HCT116 (cell line): Measurements from ENCODE around the gene DIS3L2. TPM values are rescaled to one million over a fixed set of nuclear protein-coding genes. Genes with fewer than 3 reads are reported as not detected.

ENCODE experiments used
- ATAC-seq: fragments of 200-7000 bp; cut with Tn5 transposase; 2 replicates; pipeline ENCODE4 v1.9.1; 2020; ENCODE audit warnings: mild to moderate bottlenecking, moderate library complexity
- BruUV-seq: library from RNA; stranded (reverse); fragments of 400-500 nt; replicated peaks from 2 replicates; lab custom pipeline; 2021; lab: Mats Ljungman, UMichigan
- CTCF ChIA-PET: fragments of 300-600 bp; sonication (Branson Sonifier 250); formaldehyde crosslinking; loops from one replicate; lab custom pipeline; 2021; ENCODE audit warnings: antibody characterized with exemption; lab: Charles Lee
- POLR2A ChIA-PET: fragments of 300-600, 350-600 bp; sonication (Branson Sonifier 250); formaldehyde crosslinking; loops from one replicate; lab custom pipeline; 2021; ENCODE audit warnings: antibody characterized with exemption; lab: Charles Lee
- RAD21 ChIA-PET, 2 experiments: fragments of 300-600 bp; sonication (Branson Sonifier 250); formaldehyde crosslinking; loops; one replicate each; lab custom pipeline; 2023; ENCODE audit warnings: low total read pairs in 2 of 2; ENCODE audit not compliant: uncharacterized antibody in 2 of 2, unreplicated experiment in 2 of 2, low non-redundant PET in 1 of 2; lab: Charles Lee
- DNase-seq: peaks from one replicate; pipeline ENCODE4 v3.0.0-alpha.2; 2010; ENCODE audit warnings: low read depth, low spot score
- H2AFZ ChIP-seq: fragments of 200-600 bp; shearing (Covaris generic), sonication (generic); 2 replicates; pipeline ENCODE4 v1.6.1; 2017; ENCODE audit warnings: low read depth, mixed run types, mixed read lengths, antibody characterized with exemption, low read length; ENCODE audit not compliant: poor library complexity, severe bottlenecking
- H3K27ac ChIP-seq: 2 replicates; pipeline ENCODE4 v1.5.1; 2012; ENCODE audit warnings: low read depth, low read length
- H3K27me3 ChIP-seq: fragments of 200-600 bp; sonication (generic); 2 replicates; pipeline ENCODE4 v1.6.1; 2016; ENCODE audit warnings: mixed run types, low read length, mixed read lengths; ENCODE audit not compliant: insufficient read depth
- H3K36me3 ChIP-seq, 2 experiments: fragments of 200-500 bp in 1 of 2; fragments of 200-600 bp in 1 of 2; sonication (Bioruptor generic) in 1 of 2; sonication (generic) in 1 of 2; 2 replicates each; pipeline versions ENCODE4 v1.5.1 to v1.6.1; 2014 to 2016; ENCODE audit warnings: low read length in 2 of 2, inconsistent platforms in 1 of 2, mixed read lengths in 1 of 2, mixed run types in 1 of 2; ENCODE audit not compliant: insufficient read depth in 2 of 2, control insufficient read depth in 1 of 2
- H3K4me1 ChIP-seq, 2 experiments: fragments of 200-600 bp in 1 of 2; sonication (generic) in 1 of 2; 2 replicates each; pipeline versions ENCODE4 v1.5.1 to v1.6.1; 2012 to 2017; ENCODE audit warnings: low read length in 2 of 2, inconsistent platforms in 1 of 2, mild to moderate bottlenecking in 1 of 2, mixed read lengths in 1 of 2, mixed run types in 1 of 2, moderate library complexity in 1 of 2; ENCODE audit not compliant: insufficient read depth in 2 of 2, control insufficient read depth in 1 of 2
- H3K4me2 ChIP-seq: fragments of 200-600 bp; sonication (generic); 2 replicates; pipeline ENCODE4 v1.6.1; 2017; ENCODE audit warnings: mixed run types, low read length, mixed read lengths
- H3K4me3 ChIP-seq, 2 experiments: fragments of 200-600 bp in 1 of 2; sonication (generic) in 1 of 2; replicated peaks in 1 of 2; 2 replicates each; pipeline ENCODE4 v1.5.1; 2011 to 2016; ENCODE audit warnings: low read length in 2 of 2, control low read depth in 1 of 2, low read depth in 1 of 2, mild to moderate bottlenecking in 1 of 2, mixed read lengths in 1 of 2, mixed run types in 1 of 2
- H3K79me2 ChIP-seq: fragments of 200-600 bp; sonication (generic); 2 replicates; pipeline ENCODE4 v1.6.1; 2017; ENCODE audit warnings: mild to moderate bottlenecking, mixed run types, low read length, moderate library complexity, mixed read lengths; ENCODE audit not compliant: insufficient read depth
- H3K9ac ChIP-seq: fragments of 200-600 bp; sonication (generic); 2 replicates; pipeline ENCODE4 v1.6.1; 2016; ENCODE audit warnings: low read length, mixed read lengths
- H3K9me2 ChIP-seq: fragments of 200-600 bp; sonication (generic), shearing (Covaris generic); 2 replicates; pipeline ENCODE4 v1.6.1; 2017; ENCODE audit warnings: mixed run types, mild to moderate bottlenecking, moderate library complexity; ENCODE audit not compliant: insufficient read depth
- H3K9me3 ChIP-seq, 2 experiments: fragments of 200-500 bp in 1 of 2; fragments of 200-600 bp in 1 of 2; sonication (Bioruptor generic) in 1 of 2; sonication (generic) in 1 of 2; 2 replicates each; pipeline ENCODE4 v1.6.1; 2014 to 2017; ENCODE audit warnings: low read length in 2 of 2, mixed read lengths in 2 of 2, inconsistent platforms in 1 of 2, low read depth in 1 of 2, mild to moderate bottlenecking in 1 of 2, mixed run types in 1 of 2, moderate library complexity in 1 of 2; ENCODE audit not compliant: control insufficient read depth in 1 of 2, insufficient read depth in 1 of 2
- H4K20me1 ChIP-seq: fragments of 200-600 bp; sonication (generic), shearing (Covaris generic); 2 replicates; pipeline ENCODE4 v1.6.1; 2017; ENCODE audit warnings: mixed run types, mild to moderate bottlenecking, moderate library complexity; ENCODE audit not compliant: insufficient read depth
- CBX3 ChIP-seq: IDR thresholded peaks from 2 replicates; pipeline ENCODE4 v1.6.1; 2012; ENCODE audit warnings: low read depth
- CEBPB ChIP-seq: IDR thresholded peaks from 2 replicates; pipeline ENCODE4 v1.6.1; 2012; ENCODE audit warnings: low read depth
- ELF1 ChIP-seq: IDR thresholded peaks from 2 replicates; pipeline ENCODE4 v1.6.1; 2012; ENCODE audit warnings: low read depth, borderline replicate concordance
- EZH2phosphoT487 ChIP-seq: fragments of 200-600 bp; IDR thresholded peaks from 2 replicates; pipeline ENCODE4 v1.6.1; 2018; ENCODE audit warnings: antibody characterized with exemption, borderline replicate concordance
- FOSL1 ChIP-seq: IDR thresholded peaks from 2 replicates; pipeline ENCODE4 v1.6.1; 2012; ENCODE audit warnings: low read depth
- JUND ChIP-seq: IDR thresholded peaks from 2 replicates; pipeline ENCODE4 v1.6.1; 2012
- POLR2AphosphoS5 ChIP-seq: IDR thresholded peaks from 2 replicates; pipeline ENCODE4 v1.6.1; 2011; ENCODE audit warnings: mild to moderate bottlenecking, low read depth, low read length, moderate library complexity
- REST ChIP-seq: IDR thresholded peaks from 2 replicates; pipeline ENCODE4 v1.6.1; 2012; ENCODE audit warnings: low read depth
- SP1 ChIP-seq: IDR thresholded peaks from 2 replicates; pipeline ENCODE4 v1.6.1; 2012; ENCODE audit warnings: low read depth
- SRF ChIP-seq: IDR thresholded peaks from 2 replicates; pipeline ENCODE4 v1.6.1; 2012; ENCODE audit warnings: low read depth
- TCF7L2 ChIP-seq: IDR thresholded peaks from 2 replicates; pipeline ENCODE4 v1.7.0; 2011; ENCODE audit warnings: borderline replicate concordance, inconsistent platforms; ENCODE audit not compliant: insufficient read depth, insufficient read length; ENCODE audit errors: extremely low read depth
- YY1 ChIP-seq: IDR thresholded peaks from 2 replicates; pipeline ENCODE4 v1.6.1; 2011; ENCODE audit warnings: low read length, low read depth, moderate library complexity, mild to moderate bottlenecking; ENCODE audit not compliant: insufficient replicate concordance; ENCODE audit errors: extremely low read depth
- ZNF274 ChIP-seq: fragments of 200-500 bp; sonication (Bioruptor generic); IDR thresholded peaks from 2 replicates; pipeline ENCODE4 v1.6.1; 2014; ENCODE audit warnings: mild to moderate bottlenecking, low read depth, low read length, inconsistent platforms
- intact Hi-C: fragments of 100-400 bp; cut with micrococcal nuclease; formaldehyde crosslinking; loops from 2 replicates; pipeline ENCODE4 v1.10.0; 2022
- total RNA-seq: library from RNA; stranded (reverse); gene quantifications from one replicate; pipeline ENCODE4 v1.2.1, GENCODE V29; 2021; ENCODE audit not compliant: unreplicated experiment
- TF ChIP-seq, protein P1 (sequence below): IDR thresholded peaks from 2 replicates; pipeline ENCODE4 v1.6.1; 2012
- TF ChIP-seq, protein P2 (sequence below): IDR thresholded peaks from 2 replicates; pipeline ENCODE4 v1.6.1; 2011; ENCODE audit warnings: mild to moderate bottlenecking, low read length, moderate library complexity; ENCODE audit not compliant: insufficient replicate concordance; ENCODE audit errors: extremely low read depth
- TF ChIP-seq, protein P3 (sequence below): IDR thresholded peaks from 2 replicates; pipeline ENCODE4 v1.6.1; 2012

The DIS3L2 gene
- total RNA-seq, 1 experiment from 2014 or later: 42.5 TPM

- Histone ChIP-seq H3K4me1 (no peaks in the 10 kb centered on the region), H3K79me2 (no peaks in the 10 kb centered on the region), H3K9me3 (no peaks in the 10 kb centered on the region), H4K20me1 (no peaks in the 10 kb centered on the region), H2AFZ (no peak overlapping the region), H3K4me3 (no peak overlapping the region), H3K4me2 (no peak overlapping the region), H3K9me2 (no peaks in the 10 kb centered on the region), H3K9ac (no peak overlapping the region), H3K36me3 (no peaks in the 10 kb centered on the region), H3K27me3 (no peaks in the 10 kb centered on the region), H3K27ac (no peak overlapping the region)
- no peak for TF ChIP-seq ELF1
- DNase-seq: no peak
- ChIA-PET POLR2A (no interaction called here), CTCF (no interaction called here), RAD21 (no interaction called here)
- intact Hi-C loops: no loop called here
- no TSS peak for BruUV-seq
- no peak for ATAC-seq
These were observed 325.8 kb downstream of the DIS3L2 start for GRCh38 chr2:232287316-232287715.

DNA sequence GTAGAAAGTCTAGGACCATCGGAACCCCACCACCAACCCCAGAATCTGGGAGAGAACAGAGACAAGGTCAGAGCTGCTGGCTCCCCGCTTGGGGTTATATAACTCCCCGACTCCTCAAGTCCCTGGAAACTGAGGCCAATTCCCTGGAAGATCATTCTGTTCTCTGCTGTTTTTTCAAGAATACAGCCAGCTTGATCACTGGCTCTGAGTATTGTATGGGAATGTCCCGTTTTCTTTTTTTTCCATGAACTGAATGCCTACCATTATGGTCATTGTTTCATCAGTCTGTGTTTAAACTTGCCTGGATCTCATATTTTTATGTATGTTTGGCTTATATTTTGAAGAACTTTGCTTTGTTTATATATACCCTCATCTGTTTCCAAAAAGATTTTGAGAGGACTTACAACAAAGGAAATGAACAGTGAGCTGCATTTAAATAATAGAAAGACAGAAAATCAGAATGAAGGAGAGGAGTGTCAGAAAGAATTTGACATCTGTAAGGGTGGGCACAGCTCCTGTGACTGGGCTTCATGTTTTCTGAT lies 327.0 kb downstream of the DIS3L2 start:
- CTCF ChIA-PET: no interaction called here
- no peaks in the 10 kb centered on the region for H3K79me2 ChIP-seq
- no peaks in the 10 kb centered on the region for H3K4me1 ChIP-seq
- no peak overlapping the region for H3K4me2 ChIP-seq
- no peak overlapping the region for H3K27ac ChIP-seq
- no peaks in the 10 kb centered on the region for H3K9me2 ChIP-seq
- TF ChIP-seq POLR2AphosphoS5: no peak
- no peak for TF ChIP-seq EZH2phosphoT487
- TF ChIP-seq CEBPB: no peak
- no peak for TF ChIP-seq REST
- no peak for TF ChIP-seq ZNF274
- TF ChIP-seq, protein P1, sequence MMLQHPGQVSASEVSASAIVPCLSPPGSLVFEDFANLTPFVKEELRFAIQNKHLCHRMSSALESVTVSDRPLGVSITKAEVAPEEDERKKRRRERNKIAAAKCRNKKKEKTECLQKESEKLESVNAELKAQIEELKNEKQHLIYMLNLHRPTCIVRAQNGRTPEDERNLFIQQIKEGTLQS: no peak
- TF ChIP-seq, protein P2, sequence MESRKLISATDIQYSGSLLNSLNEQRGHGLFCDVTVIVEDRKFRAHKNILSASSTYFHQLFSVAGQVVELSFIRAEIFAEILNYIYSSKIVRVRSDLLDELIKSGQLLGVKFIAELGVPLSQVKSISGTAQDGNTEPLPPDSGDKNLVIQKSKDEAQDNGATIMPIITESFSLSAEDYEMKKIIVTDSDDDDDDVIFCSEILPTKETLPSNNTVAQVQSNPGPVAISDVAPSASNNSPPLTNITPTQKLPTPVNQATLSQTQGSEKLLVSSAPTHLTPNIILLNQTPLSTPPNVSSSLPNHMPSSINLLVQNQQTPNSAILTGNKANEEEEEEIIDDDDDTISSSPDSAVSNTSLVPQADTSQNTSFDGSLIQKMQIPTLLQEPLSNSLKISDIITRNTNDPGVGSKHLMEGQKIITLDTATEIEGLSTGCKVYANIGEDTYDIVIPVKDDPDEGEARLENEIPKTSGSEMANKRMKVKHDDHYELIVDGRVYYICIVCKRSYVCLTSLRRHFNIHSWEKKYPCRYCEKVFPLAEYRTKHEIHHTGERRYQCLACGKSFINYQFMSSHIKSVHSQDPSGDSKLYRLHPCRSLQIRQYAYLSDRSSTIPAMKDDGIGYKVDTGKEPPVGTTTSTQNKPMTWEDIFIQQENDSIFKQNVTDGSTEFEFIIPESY: no peak
- no peak for TF ChIP-seq JUND
- no peak for TF ChIP-seq CBX3
- no peak for TF ChIP-seq TCF7L2
- TF ChIP-seq, protein P3, sequence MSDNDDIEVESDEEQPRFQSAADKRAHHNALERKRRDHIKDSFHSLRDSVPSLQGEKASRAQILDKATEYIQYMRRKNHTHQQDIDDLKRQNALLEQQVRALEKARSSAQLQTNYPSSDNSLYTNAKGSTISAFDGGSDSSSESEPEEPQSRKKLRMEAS: no peak
- TF ChIP-seq SRF: no peak
- TF ChIP-seq YY1: no peak
- TF ChIP-seq FOSL1: no peak
- TF ChIP-seq SP1: no peak
- TF ChIP-seq, all 23 proteins: peak for 0
- ATAC-seq (no peak), DNase-seq (no peak)
- no peaks in the 10 kb centered on the region for H3K36me3 ChIP-seq
- RAD21 ChIA-PET: no interaction called here
- intact Hi-C loops: no loop called here
- no peaks in the 10 kb centered on the region for H4K20me1 ChIP-seq
- H3K9ac ChIP-seq: no peak overlapping the region
- POLR2A ChIA-PET: no interaction called here
- no peaks in the 10 kb centered on the region for H3K9me3 ChIP-seq
- no TSS peak for BruUV-seq
- H2AFZ ChIP-seq: no peak overlapping the region
- no peaks in the 10 kb centered on the region for H3K27me3 ChIP-seq
- H3K4me3 ChIP-seq: no peak overlapping the region
